Psoas muscle (tissue), 8 donors: ENCODE measurements around the gene GPRASP3. TPM values are rescaled to one million over a fixed set of nuclear protein-coding genes. Genes with fewer than 3 reads are reported as not detected.
"Not testable (repeated sequence)": the region's sequence is repeated elsewhere in the genome, so short reads cannot be mapped to it uniquely, and the experiment has no call there.

ENCODE experiments used
- ATAC-seq, 4 donors: fragments of 200-7000 bp; cut with Tn5 transposase; one replicate each; pipeline ENCODE4 v1.9.1; 2020; ENCODE audit warnings: moderate library complexity in 3 of 4, mild to moderate bottlenecking in 2 of 4
- DNase-seq, 2 donors: peaks; one replicate each; pipeline ENCODE4 v3.0.0-alpha.2; 2020
- H3K27ac ChIP-seq: fragments of 200-600 bp; one replicate; pipeline ENCODE4 v1.8.0; 2022
- H3K27me3 ChIP-seq, 3 donors: fragments of 200-600 bp in 1 of 3; one replicate each; pipeline versions ENCODE4 v1.6.1 to v1.8.0; 2013 to 2022; ENCODE audit warnings: low read length in 2 of 3, mild to moderate bottlenecking in 2 of 3, moderate library complexity in 1 of 3; ENCODE audit not compliant: insufficient read depth in 3 of 3
- H3K36me3 ChIP-seq, 2 donors: fragments of 200-600 bp in 1 of 2; one replicate each; pipeline versions ENCODE4 v1.6.1 to v1.8.0; 2013 to 2022; ENCODE audit warnings: low read depth in 1 of 2, mild to moderate bottlenecking in 1 of 2, moderate library complexity in 1 of 2; ENCODE audit not compliant: insufficient read depth in 1 of 2
- H3K4me1 ChIP-seq: fragments of 200-600 bp; one replicate; pipeline ENCODE4 v1.8.0; 2022
- H3K4me3 ChIP-seq: fragments of 200-600 bp; one replicate; pipeline ENCODE4 v1.8.0; 2022; ENCODE audit warnings: mild to moderate bottlenecking
- H3K9me3 ChIP-seq: fragments of 200-600 bp; one replicate; pipeline ENCODE4 v1.8.0; 2022
- WGBS, 3 donors: extraction: QIAGEN DNeasy Blood & Tissue Kit; methylation state at CpG; one replicate each; pipeline versions ENCODE4 v1.1.6 to v1.1.7; 2013; 5-methylcytosine and 5-hydroxymethylcytosine counted together
- intact Hi-C, 2 donors: fragments of 100-400 bp; cut with DNase I; formaldehyde crosslinking; loops; one replicate each; pipeline versions ENCODE4 v1.11.0 to v1.14.2; 2022
- polyA plus RNA-seq, 3 donors: library from polyadenylated mRNA; stranded (reverse); fragments of 200-250 nt; gene quantifications; one replicate each; pipeline ENCODE4 v1.2.3, GENCODE V29; 2013
- total RNA-seq, 4 donors: library from RNA; stranded (reverse); fragmentation: NEBNext Ultra II Directional in 2 of 4; extraction: Animal tissue kit (Norgen Biotek cat#: 25700) in 2 of 4; gene quantifications; one replicate each; pipeline versions ENCODE4 v1.2.1 to v1.2.4, GENCODE V29; 2021 to 2023
- TF ChIP-seq, protein P1 (sequence below): fragments of 200-600 bp; IDR thresholded peaks from one replicate; pipeline ENCODE4 v1.8.0; 2022; ENCODE audit warnings: antibody characterized with exemption
- donor health status: healthy with polysubstance abuse.
- donor health status: DM: no; HTN: no; CAD: no; lungs with moderate emphysema.
- donor health status: Bipolar disorder and iron deficiency.
- donor health status: healthy.
- donor health status: DM: yes; HTN: yes; CAD: no.
- donor health status: DM: no; HTN: no; CAD: no.
- donor health status: DM: no; HTN: no; CAD: no.
- donor health status: DM: yes; HTN: yes; CAD: no.

The GPRASP3 gene
- total and polyA plus RNA-seq, 7 donors: 0.52 to 6.2 (median 2.3) TPM

DNA sequence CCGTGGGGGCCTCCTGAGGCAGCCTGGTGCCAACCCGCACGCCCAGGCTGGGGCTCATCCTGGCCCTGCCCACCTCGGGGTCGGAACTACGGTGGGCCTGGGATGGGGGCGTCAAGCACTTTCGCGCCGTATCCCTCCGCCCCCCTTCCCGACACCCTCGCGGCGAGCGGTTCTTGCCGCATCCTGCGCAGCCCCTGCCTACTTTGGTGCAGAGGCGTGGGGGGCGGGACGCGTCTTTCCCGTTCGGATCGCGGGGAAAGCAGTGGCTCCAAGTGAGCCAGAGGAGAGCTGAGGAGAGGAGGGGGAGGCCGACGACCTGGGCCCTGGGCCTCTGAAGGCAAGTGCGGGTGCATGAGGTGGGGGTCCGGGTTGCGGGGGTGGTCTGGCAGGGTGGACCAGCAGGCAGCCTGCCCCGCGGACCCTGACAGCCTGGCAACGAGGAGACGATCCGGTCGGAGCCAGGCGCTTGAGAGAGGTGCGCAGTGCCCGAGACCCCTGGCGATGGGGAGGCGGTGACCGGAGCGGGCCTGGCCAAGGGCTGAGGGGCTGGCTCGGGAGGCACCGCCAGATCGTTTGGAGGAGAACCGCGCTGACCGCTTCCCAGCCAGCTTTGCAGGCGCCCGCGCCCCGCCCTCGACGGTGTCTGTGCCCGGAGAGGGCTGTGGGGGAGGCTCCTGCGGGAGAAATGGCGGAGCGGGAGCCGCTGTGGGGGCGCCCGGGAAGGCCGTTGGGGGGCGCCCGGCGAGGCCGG is 8.2 kb upstream of the GPRASP3 start, which contains the start of gene GPRASP2:
TSS of gene GPRASP2 (plus strand) at position 233 of the 751 bp plus-strand sequence. CDS start 2,422 bp downstream, outside the sequence.
- H3K27ac ChIP-seq: peak within 1 kb of the TSS; percentile 58
- peak; percentile 47 to 72 for DNase-seq
- TF ChIP-seq, protein P1, sequence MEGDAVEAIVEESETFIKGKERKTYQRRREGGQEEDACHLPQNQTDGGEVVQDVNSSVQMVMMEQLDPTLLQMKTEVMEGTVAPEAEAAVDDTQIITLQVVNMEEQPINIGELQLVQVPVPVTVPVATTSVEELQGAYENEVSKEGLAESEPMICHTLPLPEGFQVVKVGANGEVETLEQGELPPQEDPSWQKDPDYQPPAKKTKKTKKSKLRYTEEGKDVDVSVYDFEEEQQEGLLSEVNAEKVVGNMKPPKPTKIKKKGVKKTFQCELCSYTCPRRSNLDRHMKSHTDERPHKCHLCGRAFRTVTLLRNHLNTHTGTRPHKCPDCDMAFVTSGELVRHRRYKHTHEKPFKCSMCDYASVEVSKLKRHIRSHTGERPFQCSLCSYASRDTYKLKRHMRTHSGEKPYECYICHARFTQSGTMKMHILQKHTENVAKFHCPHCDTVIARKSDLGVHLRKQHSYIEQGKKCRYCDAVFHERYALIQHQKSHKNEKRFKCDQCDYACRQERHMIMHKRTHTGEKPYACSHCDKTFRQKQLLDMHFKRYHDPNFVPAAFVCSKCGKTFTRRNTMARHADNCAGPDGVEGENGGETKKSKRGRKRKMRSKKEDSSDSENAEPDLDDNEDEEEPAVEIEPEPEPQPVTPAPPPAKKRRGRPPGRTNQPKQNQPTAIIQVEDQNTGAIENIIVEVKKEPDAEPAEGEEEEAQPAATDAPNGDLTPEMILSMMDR: no peak
- H3K9me3 ChIP-seq: no peaks in the 10 kb centered on the region
- H3K27me3 ChIP-seq: peaks cover 0 to 17% (median 0%) of the 10 kb centered on the region in 3 donors
- no peaks in the 10 kb centered on the region for H3K36me3 ChIP-seq
- intact Hi-C loops: loop anchor here in 1 of 2 donors (10.0 kb wide), 1 partner anchor 108 kb away; no protein-coding TSS in a partner anchor
- WGBS, 3 donors: 0 to 39% (median 2%) methylated on average over 9 to 67 of the region's 68 CpGs
- peak; percentile 64 to 89 (median 76) for ATAC-seq
- H3K4me3 ChIP-seq: peak within 1 kb of the TSS; percentile 74
- no peaks in the 10 kb centered on the region for H3K4me1 ChIP-seq

DNA sequence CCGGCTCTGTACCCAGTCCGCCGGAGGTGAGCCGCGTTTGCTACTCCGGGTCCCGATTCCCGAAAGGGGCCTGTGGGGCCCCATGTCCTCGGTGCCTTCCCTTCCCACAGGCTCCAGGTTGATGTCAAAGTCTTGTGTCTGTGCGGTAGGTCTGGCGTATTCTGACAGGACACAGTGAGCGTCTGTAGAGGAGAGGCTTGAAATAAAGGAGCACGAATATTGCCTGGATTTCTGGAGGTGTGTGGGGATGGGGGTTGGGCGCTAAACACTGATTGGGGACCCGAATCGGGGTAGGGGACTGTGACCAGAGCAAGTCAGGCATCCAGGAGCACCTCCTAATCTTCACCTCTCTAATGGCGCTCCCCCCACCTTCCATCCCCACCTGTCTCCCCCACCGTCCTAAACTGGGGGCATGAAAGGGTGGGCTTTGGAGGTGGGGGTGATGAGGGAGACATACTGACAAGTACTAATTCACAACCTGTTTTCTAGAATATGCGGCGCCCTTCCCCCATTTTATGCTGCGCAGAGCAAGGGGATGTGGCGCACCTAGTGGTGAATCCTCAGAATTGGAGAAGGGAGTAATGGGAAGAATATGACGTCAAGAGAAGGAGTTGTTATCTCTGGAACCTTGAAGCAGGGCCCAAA is 7.4 kb upstream of the GPRASP3 start:
- Histone ChIP-seq H3K9me3 (no peaks in the 10 kb centered on the region), H3K4me1 (no peaks in the 10 kb centered on the region), H3K36me3 (no peaks in the 10 kb centered on the region), H3K27ac (peak overlapping the region; percentile 58), H3K27me3 (peaks cover 0 to 17% (median 0%) of the 10 kb centered on the region in 3 donors), H3K4me3 (peak overlapping the region; percentile 74)
- DNase-seq (peak; percentile 36 to 51), ATAC-seq (peak; percentile 74 to 86 (median 78))
- 1 to 31% (median 2%) methylated on average over 19 to 23 of the region's 23 CpGs for WGBS, 3 donors
- intact Hi-C loops: loop anchor here in 1 of 2 donors (10.0 kb wide), 1 partner anchor 108 kb away; no protein-coding TSS in a partner anchor
- TF ChIP-seq, protein P1: peak; percentile 39

DNA sequence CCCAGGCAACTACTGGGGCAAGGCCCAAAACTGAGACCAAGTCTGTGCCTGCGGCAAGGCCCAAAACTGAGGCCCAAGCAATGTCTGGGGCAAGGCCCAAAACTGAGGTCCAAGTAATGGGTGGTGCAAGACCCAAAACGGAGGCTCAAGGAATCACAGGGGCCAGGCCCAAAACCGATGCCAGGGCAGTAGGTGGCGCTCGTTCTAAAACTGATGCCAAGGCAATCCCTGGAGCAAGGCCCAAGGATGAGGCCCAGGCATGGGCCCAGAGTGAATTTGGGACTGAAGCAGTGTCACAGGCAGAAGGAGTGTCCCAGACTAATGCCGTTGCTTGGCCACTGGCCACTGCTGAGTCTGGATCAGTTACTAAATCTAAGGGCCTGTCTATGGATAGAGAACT is 5.5 kb upstream of the GPRASP3 start:
- H3K36me3 ChIP-seq: no peaks in the 10 kb centered on the region
- H3K4me1 ChIP-seq: no peaks in the 10 kb centered on the region
- TF ChIP-seq, protein P1: no peak
- intact Hi-C loops: loop anchor here in 1 of 2 donors (10.0 kb wide), 1 partner anchor 110 kb away; no protein-coding TSS in a partner anchor
- DNase-seq: no peak
- no peak overlapping the region for H3K4me3 ChIP-seq
- no peak for ATAC-seq
- no peak overlapping the region for H3K27ac ChIP-seq
- 57 to 65% (median 60%) methylated on average over 6 of the region's 6 CpGs for WGBS, 3 donors
- no peaks in the 10 kb centered on the region for H3K9me3 ChIP-seq
- H3K27me3 ChIP-seq: peaks cover 0 to 16% (median 0%) of the 10 kb centered on the region in 3 donors

DNA sequence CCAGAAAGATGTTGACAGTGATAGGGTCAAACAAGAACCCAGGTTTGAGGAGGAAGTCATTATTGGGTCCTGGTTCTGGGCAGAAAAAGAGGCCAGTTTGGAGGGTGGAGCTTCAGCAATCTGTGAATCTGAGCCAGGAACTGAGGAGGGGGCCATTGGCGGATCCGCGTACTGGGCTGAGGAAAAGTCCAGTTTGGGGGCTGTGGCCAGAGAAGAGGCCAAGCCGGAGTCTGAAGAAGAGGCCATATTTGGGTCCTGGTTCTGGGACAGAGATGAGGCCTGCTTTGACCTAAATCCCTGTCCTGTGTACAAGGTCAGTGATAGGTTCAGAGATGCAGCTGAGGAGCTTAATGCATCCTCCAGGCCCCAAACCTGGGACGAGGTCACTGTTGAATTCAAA is 4.6 kb upstream of the GPRASP3 start:
- intact Hi-C loops: loop anchor here in 1 of 2 donors (10.0 kb wide), 1 partner anchor 111 kb away; no protein-coding TSS in a partner anchor
- Histone ChIP-seq H3K9me3 (no peaks in the 10 kb centered on the region), H3K27ac (no peak overlapping the region), H3K36me3 (no peaks in the 10 kb centered on the region), H3K27me3 (peaks cover 0 to 12% (median 0%) of the 10 kb centered on the region in 3 donors), H3K4me1 (no peaks in the 10 kb centered on the region), H3K4me3 (no peak overlapping the region)
- TF ChIP-seq, protein P1: no peak
- ATAC-seq: no peak
- 88 to 94% (median 94%) methylated on average over 4 to 5 of the region's 5 CpGs for WGBS, 3 donors
- DNase-seq: no peak

DNA sequence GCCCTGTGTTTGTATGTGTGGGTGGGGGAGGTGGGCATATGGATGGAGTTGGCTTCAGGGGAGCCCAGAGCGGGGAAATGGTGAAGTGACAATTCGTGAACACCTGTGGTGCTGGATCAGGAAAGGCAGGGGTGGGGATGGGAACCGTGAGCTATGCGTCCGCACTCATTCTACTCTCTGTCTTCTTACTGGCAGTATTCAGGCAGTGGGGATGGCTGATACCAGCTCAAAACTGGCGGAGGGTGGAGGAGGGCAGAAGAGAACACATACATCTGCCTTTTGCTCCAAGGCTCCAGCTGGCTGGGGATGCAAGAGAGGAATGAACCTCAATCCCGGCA is 595 bp downstream of the GPRASP3 start:
- H3K27me3 ChIP-seq, intact Hi-C loops: not testable (repeated sequence)

More for the DNA sequence above, 595 bp downstream of the GPRASP3 start:
- not testable (repeated sequence) for H3K9me3 ChIP-seq, H3K4me1 ChIP-seq, H3K36me3 ChIP-seq, ATAC-seq, H3K27ac ChIP-seq, DNase-seq
- WGBS, 3 donors: 29 to 55% (median 37%) methylated on average over 4 to 7 of the region's 7 CpGs
- peak overlapping the region; percentile 60 for H3K4me3 ChIP-seq
